Fibroblast of lung (primary cell): ENCODE results near the gene CAPN8. TPM values are rescaled to one million over a fixed set of nuclear protein-coding genes. Genes with fewer than 3 reads are reported as not detected.
A peak's percentile ranks its signal among the peaks of the same experiment; 100 is the strongest.

ENCODE experiments used
- DNase-seq, 2 donors: peaks; one replicate each; pipeline versions ENCODE4 v3.0.0 to v3.0.0-alpha.2; 2010; ENCODE audit warnings: low read depth in 2 of 2
- H2AFZ ChIP-seq: 2 replicates; pipeline ENCODE4 v1.5.1; 2012; ENCODE audit warnings: low read length, control low read depth, inconsistent platforms
- H3K27ac ChIP-seq: 2 replicates; pipeline ENCODE4 v1.5.1; 2011; ENCODE audit warnings: low read length, control low read depth; ENCODE audit not compliant: insufficient read depth
- H3K27me3 ChIP-seq: 2 replicates; pipeline ENCODE4 v1.5.1; 2011; ENCODE audit warnings: mild to moderate bottlenecking, low read length; ENCODE audit not compliant: control insufficient read depth, insufficient read depth
- H3K36me3 ChIP-seq: 2 replicates; pipeline ENCODE4 v1.5.1; 2011; ENCODE audit warnings: low read length; ENCODE audit not compliant: control insufficient read depth, insufficient read depth
- H3K4me1 ChIP-seq: 2 replicates; pipeline ENCODE4 v1.5.1; 2011; ENCODE audit warnings: low read length; ENCODE audit not compliant: control insufficient read depth, insufficient read depth; ENCODE audit errors: extremely low read depth
- H3K4me2 ChIP-seq: 2 replicates; pipeline ENCODE4 v1.5.1; 2011; ENCODE audit warnings: low read length, control low read depth; ENCODE audit not compliant: insufficient read depth; ENCODE audit errors: extremely low read depth
- H3K4me3 ChIP-seq, 4 experiments: fragments of 200-600 bp in 1 of 4; sonication (generic) in 1 of 4; replicated peaks in 1 of 4; 2 replicates each; pipeline ENCODE4 v1.5.1; 2011 to 2016; ENCODE audit warnings: low read length in 4 of 4, low read depth in 3 of 4, mild to moderate bottlenecking in 3 of 4, control low read depth in 2 of 4, inconsistent platforms in 1 of 4, mixed read lengths in 1 of 4; ENCODE audit not compliant: insufficient read depth in 1 of 4; ENCODE audit errors: control extremely low read depth in 1 of 4
- H3K79me2 ChIP-seq: 2 replicates; pipeline ENCODE4 v1.5.1; 2012; ENCODE audit warnings: mild to moderate bottlenecking, low read length, inconsistent platforms; ENCODE audit not compliant: control insufficient read depth, insufficient read depth
- H3K9ac ChIP-seq: 2 replicates; pipeline ENCODE4 v1.5.1; 2011; ENCODE audit warnings: mild to moderate bottlenecking, low read length, control low read depth; ENCODE audit not compliant: insufficient read depth
- H3K9me3 ChIP-seq: 2 replicates; pipeline ENCODE4 v1.5.1; 2012; ENCODE audit warnings: low read depth, low read length; ENCODE audit not compliant: control insufficient read depth, insufficient read depth
- H4K20me1 ChIP-seq: 2 replicates; pipeline ENCODE4 v1.5.1; 2011; ENCODE audit warnings: low read length; ENCODE audit not compliant: control insufficient read depth, insufficient read depth; ENCODE audit errors: extremely low read depth
- EZH2 ChIP-seq: IDR thresholded peaks from 2 replicates; pipeline ENCODE4 v1.5.1; 2012; ENCODE audit warnings: low read length, control low read depth, mild to moderate bottlenecking; ENCODE audit errors: missing control alignments
- polyA plus RNA-seq, 2 donors: library from polyadenylated mRNA; depleted of rRNA in 1 of 2; stranded (reverse) in 1 of 2; unstranded in 1 of 2; fragments of >200 nt; gene quantifications; 2 replicates each; pipeline ENCODE4 v1.2.1, GENCODE V29; 2011 to 2012; ENCODE audit warnings: missing spikeins in 1 of 2
- total RNA-seq: library from RNA; depleted of rRNA; stranded (reverse); fragments of >200 nt; gene quantifications from 2 replicates; pipeline ENCODE4 v1.2.1, GENCODE V29; 2014
- TF ChIP-seq, protein P1 (sequence below), 2 donors: IDR thresholded peaks in 1 of 2; conservative IDR thresholded peaks in 1 of 2; 1 replicate in 1 of 2; 2 replicates in 1 of 2; pipeline ENCODE4 v1.5.1; 2011 to 2012; ENCODE audit warnings: low read length in 2 of 2, control low read depth in 1 of 2, inconsistent platforms in 1 of 2, low read depth in 1 of 2, mild to moderate bottlenecking in 1 of 2

Gene CAPN8
- total and polyA plus RNA-seq, 2 donors (not counting 1 experiment from before 2014, with no cell fraction given): not detected

DNA sequence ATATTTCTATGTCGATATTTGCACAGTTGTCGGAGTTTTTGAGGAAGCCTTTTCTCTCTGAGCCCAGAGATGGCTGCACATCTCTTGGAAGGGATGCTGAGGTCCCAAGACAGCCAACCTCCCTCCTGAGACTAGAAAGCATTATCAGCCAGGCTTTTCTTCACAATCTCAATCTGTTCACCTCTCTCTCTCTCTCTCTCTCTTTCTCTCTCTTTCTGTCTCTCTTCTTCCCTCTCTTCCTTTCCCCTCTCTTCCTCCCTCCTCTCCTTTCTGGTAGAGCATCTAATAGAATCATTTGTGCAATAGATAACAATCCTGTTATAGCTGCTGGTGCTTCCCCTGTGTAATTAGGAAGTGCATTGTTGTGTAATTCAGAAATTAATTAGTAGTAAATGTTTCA is 131.8 kb downstream of the CAPN8 start:
- no peak for TF ChIP-seq EZH2
- TF ChIP-seq, protein P1, sequence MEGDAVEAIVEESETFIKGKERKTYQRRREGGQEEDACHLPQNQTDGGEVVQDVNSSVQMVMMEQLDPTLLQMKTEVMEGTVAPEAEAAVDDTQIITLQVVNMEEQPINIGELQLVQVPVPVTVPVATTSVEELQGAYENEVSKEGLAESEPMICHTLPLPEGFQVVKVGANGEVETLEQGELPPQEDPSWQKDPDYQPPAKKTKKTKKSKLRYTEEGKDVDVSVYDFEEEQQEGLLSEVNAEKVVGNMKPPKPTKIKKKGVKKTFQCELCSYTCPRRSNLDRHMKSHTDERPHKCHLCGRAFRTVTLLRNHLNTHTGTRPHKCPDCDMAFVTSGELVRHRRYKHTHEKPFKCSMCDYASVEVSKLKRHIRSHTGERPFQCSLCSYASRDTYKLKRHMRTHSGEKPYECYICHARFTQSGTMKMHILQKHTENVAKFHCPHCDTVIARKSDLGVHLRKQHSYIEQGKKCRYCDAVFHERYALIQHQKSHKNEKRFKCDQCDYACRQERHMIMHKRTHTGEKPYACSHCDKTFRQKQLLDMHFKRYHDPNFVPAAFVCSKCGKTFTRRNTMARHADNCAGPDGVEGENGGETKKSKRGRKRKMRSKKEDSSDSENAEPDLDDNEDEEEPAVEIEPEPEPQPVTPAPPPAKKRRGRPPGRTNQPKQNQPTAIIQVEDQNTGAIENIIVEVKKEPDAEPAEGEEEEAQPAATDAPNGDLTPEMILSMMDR (conservative IDR thresholded peaks at IDR 0.05 in 1 of 2, IDR thresholded peaks at IDR 0.05 in 1 of 2; ENCODE audit: low read depth in 1 of 2, low read length in 2 of 2): no peak
- no peak overlapping the region for H3K4me2 ChIP-seq

DNA sequence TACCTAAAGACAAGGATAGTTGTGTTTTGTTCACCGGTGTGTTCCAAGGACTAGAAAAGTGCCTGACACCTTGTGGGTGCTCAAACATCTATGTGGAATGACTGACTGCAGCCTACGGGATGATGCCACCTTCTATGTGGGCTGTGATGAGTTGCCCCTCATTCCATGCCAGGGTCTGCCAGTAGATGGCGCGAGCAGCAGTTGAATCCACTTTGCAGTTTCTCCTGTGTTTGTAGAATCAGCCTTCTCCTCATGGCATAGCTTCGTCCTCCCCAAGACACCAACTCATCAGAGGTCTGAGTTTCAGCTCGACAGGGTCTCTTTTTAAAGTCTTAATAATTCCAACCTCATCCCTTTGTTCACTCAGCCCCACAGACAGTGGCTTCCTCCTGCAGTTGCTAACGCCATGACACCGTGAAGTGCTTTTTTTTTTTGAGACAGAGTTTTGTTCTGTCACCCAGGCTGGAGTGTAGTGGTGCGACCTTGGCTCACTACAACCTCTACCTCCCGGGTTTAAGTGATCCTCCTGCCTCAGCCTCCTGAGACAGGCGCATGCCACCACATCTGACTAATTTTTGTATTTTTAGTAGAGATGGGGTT is 133.7 kb downstream of the CAPN8 start:
- Histone ChIP-seq H3K79me2 (no peaks in the 10 kb centered on the region), H3K27ac (no peak overlapping the region), H3K9ac (no peak overlapping the region), H2AFZ (no peak overlapping the region), H3K4me2 (no peak overlapping the region), H3K36me3 (no peaks in the 10 kb centered on the region), H3K4me3 (no peak overlapping the region), H3K27me3 (peaks cover 7% of the 10 kb centered on the region), H4K20me1 (no peaks in the 10 kb centered on the region), H3K4me1 (no peaks in the 10 kb centered on the region), H3K9me3 (no peaks in the 10 kb centered on the region)
- TF ChIP-seq, protein P1 (conservative IDR thresholded peaks at IDR 0.05 in 1 of 2, IDR thresholded peaks at IDR 0.05 in 1 of 2; ENCODE audit: low read depth in 1 of 2, low read length in 2 of 2): peak; percentile 65 to 85
- TF ChIP-seq EZH2: no peak
- DNase-seq: peak; percentile 24 to 26

More for the DNA sequence above, 131.8 kb downstream of the CAPN8 start:
- no peaks in the 10 kb centered on the region for H3K36me3 ChIP-seq
- no peaks in the 10 kb centered on the region for H3K79me2 ChIP-seq
- H4K20me1 ChIP-seq: no peaks in the 10 kb centered on the region
- no peak overlapping the region for H3K9ac ChIP-seq
- no peak overlapping the region for H2AFZ ChIP-seq
- H3K27me3 ChIP-seq: peaks cover 11% of the 10 kb centered on the region
- H3K9me3 ChIP-seq: no peaks in the 10 kb centered on the region
- H3K27ac ChIP-seq: no peak overlapping the region
- no peak overlapping the region for H3K4me3 ChIP-seq
- no peaks in the 10 kb centered on the region for H3K4me1 ChIP-seq
- DNase-seq: no peak

DNA sequence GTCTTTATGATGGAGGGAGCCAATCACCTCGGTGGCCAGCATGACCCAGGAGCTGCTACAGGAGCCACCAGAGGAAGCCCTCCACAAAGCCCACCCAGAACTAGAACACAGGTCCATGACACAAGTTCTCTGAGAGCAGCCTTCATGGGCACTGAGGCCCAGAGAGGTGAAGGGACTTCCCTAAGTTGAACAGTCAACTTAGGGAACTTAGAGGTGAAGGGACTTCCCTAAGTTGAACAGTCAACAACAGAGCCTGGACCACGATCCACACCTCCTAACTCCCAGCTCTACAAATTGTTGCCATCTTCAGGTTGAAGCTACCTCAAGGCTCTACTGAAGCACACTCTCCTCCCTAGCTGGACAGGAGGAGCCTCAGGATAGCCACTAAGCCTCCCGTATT is 139.5 kb downstream of the CAPN8 start:
- Histone ChIP-seq H4K20me1 (no peaks in the 10 kb centered on the region), H3K4me3 (no peak overlapping the region), H3K27ac (no peak overlapping the region), H2AFZ (no peak overlapping the region), H3K4me1 (no peaks in the 10 kb centered on the region), H3K27me3 (peaks cover 3% of the 10 kb centered on the region), H3K9me3 (no peaks in the 10 kb centered on the region), H3K4me2 (no peak overlapping the region), H3K79me2 (no peaks in the 10 kb centered on the region), H3K9ac (no peak overlapping the region), H3K36me3 (no peaks in the 10 kb centered on the region)
- DNase-seq: no peak
- no peak for TF ChIP-seq EZH2
- TF ChIP-seq, protein P1 (conservative IDR thresholded peaks at IDR 0.05 in 1 of 2, IDR thresholded peaks at IDR 0.05 in 1 of 2; ENCODE audit: low read depth in 1 of 2, low read length in 2 of 2): no peak
